ENCODE measurements around the gene MFAP5. TPM values are rescaled to one million over a fixed set of nuclear protein-coding genes. Genes with fewer than 3 reads are reported as not detected.

MFAP5 gene
- polyA plus RNA-seq, 1 donor from 2014 or later = not detected

DNA sequence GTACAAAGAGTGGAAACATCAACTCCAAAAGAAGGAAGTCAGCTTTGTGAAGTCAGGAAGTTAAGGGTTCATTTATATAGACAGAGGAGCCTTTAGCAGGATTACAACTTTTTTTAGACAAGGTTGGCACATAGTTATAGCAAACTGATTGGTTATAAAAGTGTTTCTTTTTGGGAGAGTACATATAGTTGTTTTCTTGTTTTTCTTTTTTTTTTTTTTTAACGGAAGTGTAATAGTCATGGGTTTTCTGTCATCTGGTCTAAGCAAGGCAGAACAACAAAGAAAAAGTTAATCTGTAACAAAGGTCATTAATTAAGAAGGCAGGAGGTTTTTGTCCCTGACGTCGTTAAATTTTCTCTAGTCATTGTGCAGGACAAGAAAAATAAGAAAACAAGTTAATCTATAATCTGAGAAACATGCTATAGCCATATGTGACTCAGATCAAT lies 13.0 kb upstream of the MFAP5 start:
- H3K9me2 ChIP-seq (ENCODE audit: insufficient read depth, low read length) = no peaks in the 10 kb centered on the region
- H3K27ac ChIP-seq (ENCODE audit: low read length) = no peak overlapping the region
- TF ChIP-seq RAD21 (conservative IDR thresholded peaks at IDR 0.05) (no peak), EZH2 (IDR thresholded peaks at IDR 0.05; ENCODE audit: borderline replicate concordance, insufficient read depth, low read length, poor library complexity, severe bottlenecking) (no peak), TAF1 (IDR thresholded peaks at IDR 0.05; ENCODE audit: low read depth) (no peak), EP300 (conservative IDR thresholded peaks at IDR 0.05; ENCODE audit: poor library complexity, severe bottlenecking) (no peak), MXI1 (conservative IDR thresholded peaks at IDR 0.05; ENCODE audit: poor library complexity, severe bottlenecking) (no peak), SMC3 (conservative IDR thresholded peaks at IDR 0.05; ENCODE audit: poor library complexity) (no peak), POLR2AphosphoS5 (IDR thresholded peaks at IDR 0.05) (no peak)
- TF ChIP-seq, protein P1, sequence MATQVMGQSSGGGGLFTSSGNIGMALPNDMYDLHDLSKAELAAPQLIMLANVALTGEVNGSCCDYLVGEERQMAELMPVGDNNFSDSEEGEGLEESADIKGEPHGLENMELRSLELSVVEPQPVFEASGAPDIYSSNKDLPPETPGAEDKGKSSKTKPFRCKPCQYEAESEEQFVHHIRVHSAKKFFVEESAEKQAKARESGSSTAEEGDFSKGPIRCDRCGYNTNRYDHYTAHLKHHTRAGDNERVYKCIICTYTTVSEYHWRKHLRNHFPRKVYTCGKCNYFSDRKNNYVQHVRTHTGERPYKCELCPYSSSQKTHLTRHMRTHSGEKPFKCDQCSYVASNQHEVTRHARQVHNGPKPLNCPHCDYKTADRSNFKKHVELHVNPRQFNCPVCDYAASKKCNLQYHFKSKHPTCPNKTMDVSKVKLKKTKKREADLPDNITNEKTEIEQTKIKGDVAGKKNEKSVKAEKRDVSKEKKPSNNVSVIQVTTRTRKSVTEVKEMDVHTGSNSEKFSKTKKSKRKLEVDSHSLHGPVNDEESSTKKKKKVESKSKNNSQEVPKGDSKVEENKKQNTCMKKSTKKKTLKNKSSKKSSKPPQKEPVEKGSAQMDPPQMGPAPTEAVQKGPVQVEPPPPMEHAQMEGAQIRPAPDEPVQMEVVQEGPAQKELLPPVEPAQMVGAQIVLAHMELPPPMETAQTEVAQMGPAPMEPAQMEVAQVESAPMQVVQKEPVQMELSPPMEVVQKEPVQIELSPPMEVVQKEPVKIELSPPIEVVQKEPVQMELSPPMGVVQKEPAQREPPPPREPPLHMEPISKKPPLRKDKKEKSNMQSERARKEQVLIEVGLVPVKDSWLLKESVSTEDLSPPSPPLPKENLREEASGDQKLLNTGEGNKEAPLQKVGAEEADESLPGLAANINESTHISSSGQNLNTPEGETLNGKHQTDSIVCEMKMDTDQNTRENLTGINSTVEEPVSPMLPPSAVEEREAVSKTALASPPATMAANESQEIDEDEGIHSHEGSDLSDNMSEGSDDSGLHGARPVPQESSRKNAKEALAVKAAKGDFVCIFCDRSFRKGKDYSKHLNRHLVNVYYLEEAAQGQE (IDR thresholded peaks at IDR 0.05; ENCODE audit: borderline replicate concordance) = no peak
- TF ChIP-seq, protein P2, sequence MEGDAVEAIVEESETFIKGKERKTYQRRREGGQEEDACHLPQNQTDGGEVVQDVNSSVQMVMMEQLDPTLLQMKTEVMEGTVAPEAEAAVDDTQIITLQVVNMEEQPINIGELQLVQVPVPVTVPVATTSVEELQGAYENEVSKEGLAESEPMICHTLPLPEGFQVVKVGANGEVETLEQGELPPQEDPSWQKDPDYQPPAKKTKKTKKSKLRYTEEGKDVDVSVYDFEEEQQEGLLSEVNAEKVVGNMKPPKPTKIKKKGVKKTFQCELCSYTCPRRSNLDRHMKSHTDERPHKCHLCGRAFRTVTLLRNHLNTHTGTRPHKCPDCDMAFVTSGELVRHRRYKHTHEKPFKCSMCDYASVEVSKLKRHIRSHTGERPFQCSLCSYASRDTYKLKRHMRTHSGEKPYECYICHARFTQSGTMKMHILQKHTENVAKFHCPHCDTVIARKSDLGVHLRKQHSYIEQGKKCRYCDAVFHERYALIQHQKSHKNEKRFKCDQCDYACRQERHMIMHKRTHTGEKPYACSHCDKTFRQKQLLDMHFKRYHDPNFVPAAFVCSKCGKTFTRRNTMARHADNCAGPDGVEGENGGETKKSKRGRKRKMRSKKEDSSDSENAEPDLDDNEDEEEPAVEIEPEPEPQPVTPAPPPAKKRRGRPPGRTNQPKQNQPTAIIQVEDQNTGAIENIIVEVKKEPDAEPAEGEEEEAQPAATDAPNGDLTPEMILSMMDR (IDR thresholded peaks at IDR 0.05; ENCODE audit: poor library complexity, severe bottlenecking) = no peak
- H3K4me2 ChIP-seq (ENCODE audit: low read length) = no peak overlapping the region
- no peaks in the 10 kb centered on the region for H3K36me3 ChIP-seq (ENCODE audit: insufficient read depth, low read length)
- no peaks in the 10 kb centered on the region for H3K9me3 ChIP-seq (ENCODE audit: low read length)
- no peaks in the 10 kb centered on the region for H3K27me3 ChIP-seq (ENCODE audit: insufficient read depth, low read depth, low read length)
- no peaks in the 10 kb centered on the region for H4K20me1 ChIP-seq (ENCODE audit: insufficient read depth)
- H3K9ac ChIP-seq (ENCODE audit: low read length) = no peak overlapping the region
- H2AFZ ChIP-seq (ENCODE audit: low read depth, low read length) = no peak overlapping the region
- no peak overlapping the region for H3K4me3 ChIP-seq (ENCODE audit: low read length)
- H3K79me2 ChIP-seq (replicated peaks; ENCODE audit: insufficient read depth, low read length) = no peaks in the 10 kb centered on the region
- no peaks in the 10 kb centered on the region for H3F3A ChIP-seq (ENCODE audit: insufficient read depth, low read length, poor library complexity, severe bottlenecking)

DNA sequence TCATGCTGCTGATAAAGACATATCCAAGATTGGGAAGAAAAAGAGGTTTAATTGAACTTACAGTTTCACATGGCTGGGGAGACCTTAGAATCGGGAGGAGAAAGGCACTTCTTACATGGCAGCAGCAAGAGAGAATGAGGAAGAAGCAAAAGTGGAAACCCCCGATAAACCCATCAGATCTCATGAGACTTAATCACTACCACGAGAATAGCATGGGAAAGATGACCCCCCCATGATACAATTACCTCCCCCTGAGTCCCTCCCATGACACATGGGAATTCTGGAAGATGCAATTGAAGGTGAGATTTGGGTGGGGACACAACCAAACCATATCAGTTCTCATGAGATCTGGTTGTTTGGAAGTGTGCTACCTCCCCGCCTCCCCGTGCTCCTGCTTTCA lies 9.8 kb upstream of the MFAP5 start:
- H2AFZ ChIP-seq (ENCODE audit: low read depth, low read length) = no peak overlapping the region
- H3K9ac ChIP-seq (ENCODE audit: low read length) = no peak overlapping the region
- H3K9me3 ChIP-seq (ENCODE audit: low read length) = no peaks in the 10 kb centered on the region
- no peaks in the 10 kb centered on the region for H3K9me2 ChIP-seq (ENCODE audit: insufficient read depth, low read length)
- H3K4me3 ChIP-seq (ENCODE audit: low read length) = no peak overlapping the region
- no peaks in the 10 kb centered on the region for H3K79me2 ChIP-seq (replicated peaks; ENCODE audit: insufficient read depth, low read length)
- no peaks in the 10 kb centered on the region for H3K36me3 ChIP-seq (ENCODE audit: insufficient read depth, low read length)
- H3K27me3 ChIP-seq (ENCODE audit: insufficient read depth, low read depth, low read length) = no peaks in the 10 kb centered on the region
- H3F3A ChIP-seq (ENCODE audit: insufficient read depth, low read length, poor library complexity, severe bottlenecking) = no peaks in the 10 kb centered on the region
- H4K20me1 ChIP-seq (ENCODE audit: insufficient read depth) = no peaks in the 10 kb centered on the region
- H3K27ac ChIP-seq (ENCODE audit: low read length) = no peak overlapping the region
- TF ChIP-seq, protein P1 (IDR thresholded peaks at IDR 0.05; ENCODE audit: borderline replicate concordance) = no peak
- no peak for TF ChIP-seq MXI1 (conservative IDR thresholded peaks at IDR 0.05; ENCODE audit: poor library complexity, severe bottlenecking)
- TF ChIP-seq EP300 (conservative IDR thresholded peaks at IDR 0.05; ENCODE audit: poor library complexity, severe bottlenecking) = no peak
- no peak for TF ChIP-seq TAF1 (IDR thresholded peaks at IDR 0.05; ENCODE audit: low read depth)
- TF ChIP-seq, protein P2 (IDR thresholded peaks at IDR 0.05; ENCODE audit: poor library complexity, severe bottlenecking) = no peak
- no peak for TF ChIP-seq SMC3 (conservative IDR thresholded peaks at IDR 0.05; ENCODE audit: poor library complexity)
- no peak for TF ChIP-seq RAD21 (conservative IDR thresholded peaks at IDR 0.05)
- no peak for TF ChIP-seq POLR2AphosphoS5 (IDR thresholded peaks at IDR 0.05)
- TF ChIP-seq EZH2 (IDR thresholded peaks at IDR 0.05; ENCODE audit: borderline replicate concordance, insufficient read depth, low read length, poor library complexity, severe bottlenecking) = no peak
- no peak overlapping the region for H3K4me2 ChIP-seq (ENCODE audit: low read length)

All from neural cell (in vitro differentiated cells).